ENCODE results near the gene KLF7.

- no peak for TF ChIP-seq POLR2A (IDR thresholded peaks at IDR 0.05)
- no peak for TF ChIP-seq CTCF (IDR thresholded peaks at IDR 0.05)
- TF ChIP-seq EP300 (IDR thresholded peaks at IDR 0.05), result no peak
- no peak for TF ChIP-seq POLR2AphosphoS5 (IDR thresholded peaks at IDR 0.05)
Observed at GRCh38 chr2:207042841-207043240, 122.9 kb downstream of the KLF7 start.
